Activated CD4-positive, alpha-beta T cell treated with anti-CD3 and anti-CD28 coated beads, Interleukin-2, Interleukin-6, amounts not matched to agents 100 ng/mL and 50 ng/mL, durations not matched to agents 16 hours and 8 hours (primary cell): Measurements from ENCODE around the gene TNKS1BP1.
"Not testable (repeated sequence)": the region's sequence is repeated elsewhere in the genome, so short reads cannot be mapped to it uniquely, and the experiment has no call there.

Experiments
- DNase-seq: peaks from one replicate; pipeline ENCODE4 v3.0.0-alpha.2; 2020

The TNKS1BP1 gene

GRCh38 chr11:57324886-57325734 lies at the start of gene TNKS1BP1:
TNKS1BP1 (minus strand) TSS chr11:57324952; CDS start chr11:57321885, 3,067 bp downstream.
- peak; percentile 91 for DNase-seq

GRCh38 chr11:57373146-57373545 lies 48.4 kb upstream of the TNKS1BP1 start:
- DNase-seq = no peak

GRCh38 chr11:57370941-57371340 lies 46.2 kb upstream of the TNKS1BP1 start:
- no peak for DNase-seq

- DNase-seq = no peak
Measured at GRCh38 chr11:57370251-57370650, 45.5 kb upstream of the TNKS1BP1 start.

GRCh38 chr11:57368845-57369232 lies 44.1 kb upstream of the TNKS1BP1 start:
- no peak for DNase-seq

- no peak for DNase-seq
Measured at GRCh38 chr11:57368106-57368844, 43.5 kb upstream of the TNKS1BP1 start.

- DNase-seq = no peak
Measured at GRCh38 chr11:57364851-57365660, 40.3 kb upstream of the TNKS1BP1 start.

- DNase-seq = no peak
Measured at GRCh38 chr11:57363131-57364080, 38.7 kb upstream of the TNKS1BP1 start.

- DNase-seq = no peak
Measured at GRCh38 chr11:57361926-57362325, 37.2 kb upstream of the TNKS1BP1 start.

- not testable (repeated sequence) for DNase-seq
Measured at GRCh38 chr11:57361420-57361819, 36.7 kb upstream of the TNKS1BP1 start.

GRCh38 chr11:57360991-57361390 lies 36.2 kb upstream of the TNKS1BP1 start:
- DNase-seq = no peak

GRCh38 chr11:57359896-57360690 lies 35.3 kb upstream of the TNKS1BP1 start:
- no peak for DNase-seq

- DNase-seq = no peak
Measured at GRCh38 chr11:57359396-57359795, 34.6 kb upstream of the TNKS1BP1 start.

- DNase-seq = no peak
Measured at GRCh38 chr11:57358991-57359390, 34.2 kb upstream of the TNKS1BP1 start.

- no peak for DNase-seq
Measured at GRCh38 chr11:57358543-57358961, 33.8 kb upstream of the TNKS1BP1 start.

- DNase-seq = no peak
Measured at GRCh38 chr11:57357856-57358255, 33.1 kb upstream of the TNKS1BP1 start.

- no peak for DNase-seq
Measured at GRCh38 chr11:57357310-57357709, 32.6 kb upstream of the TNKS1BP1 start.

GRCh38 chr11:57356268-57356667 lies 31.5 kb upstream of the TNKS1BP1 start:
- no peak for DNase-seq

- DNase-seq = no peak
Measured at GRCh38 chr11:57354699-57355098, 29.9 kb upstream of the TNKS1BP1 start.

GRCh38 chr11:57353852-57354251 lies 29.1 kb upstream of the TNKS1BP1 start:
- no peak for DNase-seq

- DNase-seq = no peak
Measured at GRCh38 chr11:57353446-57353845, 28.7 kb upstream of the TNKS1BP1 start.
